HL-60 (cell line): ENCODE measurements around the gene SLC16A6.
A peak's percentile ranks its signal among the peaks of the same experiment; 100 is the strongest.

Source experiments
- CTCF ChIP-seq: IDR thresholded peaks from one replicate; pipeline ENCODE4 v1.5.1; 2011; ENCODE audit warnings: low read length, control low read depth, inconsistent platforms; ENCODE audit not compliant: insufficient read depth
- POLR2AphosphoS5 ChIP-seq: IDR thresholded peaks from 2 replicates; pipeline ENCODE4 v1.6.1; 2012; ENCODE audit warnings: low read depth
- REST ChIP-seq: IDR thresholded peaks from 2 replicates; pipeline ENCODE4 v1.6.1; 2012; ENCODE audit warnings: low read depth; ENCODE audit not compliant: insufficient replicate concordance
- SPI1 ChIP-seq: IDR thresholded peaks from 2 replicates; pipeline ENCODE4 v1.6.1; 2012; ENCODE audit warnings: low read depth, mild to moderate bottlenecking, borderline replicate concordance

DNA sequence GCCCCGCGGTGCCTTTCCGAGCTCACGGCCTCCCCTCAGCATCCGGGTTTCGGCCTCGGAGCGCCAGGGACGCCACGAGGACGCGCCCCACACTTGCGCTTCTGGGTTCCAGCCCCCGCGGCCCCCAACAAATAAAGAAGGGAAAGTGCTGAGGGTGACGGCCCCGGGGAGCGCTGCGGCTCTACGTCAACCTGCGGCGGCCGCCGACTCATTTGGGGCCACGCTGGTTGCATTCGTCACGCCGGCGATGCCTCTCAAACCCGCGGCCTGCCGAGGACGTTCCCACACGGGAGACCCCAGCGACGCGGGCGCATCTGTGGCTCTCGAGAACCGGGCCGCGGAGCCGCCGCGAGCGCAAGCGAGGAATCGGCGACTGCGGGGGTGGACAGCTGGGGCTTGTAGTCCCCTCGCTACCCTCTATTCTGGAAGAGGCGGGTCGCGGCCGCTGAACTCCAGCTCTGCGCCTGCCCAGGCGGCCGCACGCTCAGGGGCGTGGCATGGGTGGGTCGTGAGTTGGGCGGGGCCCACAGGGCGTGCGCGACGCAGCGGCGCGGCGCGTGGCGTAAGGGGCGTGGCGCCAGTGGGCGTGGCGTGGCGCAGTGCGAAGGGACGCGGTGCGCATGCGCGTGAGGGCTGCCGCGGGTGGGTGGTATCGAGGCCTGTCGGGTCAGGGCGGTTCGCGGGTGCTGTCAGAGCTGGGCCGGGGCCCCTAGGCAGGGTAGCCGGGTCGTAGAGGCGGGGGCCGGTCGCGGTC lies 43.3 kb downstream of the SLC16A6 start, which contains the start of gene AMZ2:
- TF ChIP-seq REST (peak; percentile 50), CTCF (no peak), POLR2AphosphoS5 (peak; percentile 91), SPI1 (no peak)
